Fibroblast of lung (primary cell): ENCODE measurements around the gene RALGDS.
"Not testable (repeated sequence)": the region's sequence is repeated elsewhere in the genome, so short reads cannot be mapped to it uniquely, and the experiment has no call there.

Experiments
- EZH2 ChIP-seq: IDR thresholded peaks from 2 replicates; pipeline ENCODE4 v1.5.1; 2012; ENCODE audit warnings: low read length, control low read depth, mild to moderate bottlenecking; ENCODE audit errors: missing control alignments
- TF ChIP-seq, protein P1 (sequence below), 2 donors: IDR thresholded peaks in 1 of 2; conservative IDR thresholded peaks in 1 of 2; 1 replicate in 1 of 2; 2 replicates in 1 of 2; pipeline ENCODE4 v1.5.1; 2011 to 2012; ENCODE audit warnings: low read length in 2 of 2, control low read depth in 1 of 2, inconsistent platforms in 1 of 2, low read depth in 1 of 2, mild to moderate bottlenecking in 1 of 2

- TF ChIP-seq, protein P1, sequence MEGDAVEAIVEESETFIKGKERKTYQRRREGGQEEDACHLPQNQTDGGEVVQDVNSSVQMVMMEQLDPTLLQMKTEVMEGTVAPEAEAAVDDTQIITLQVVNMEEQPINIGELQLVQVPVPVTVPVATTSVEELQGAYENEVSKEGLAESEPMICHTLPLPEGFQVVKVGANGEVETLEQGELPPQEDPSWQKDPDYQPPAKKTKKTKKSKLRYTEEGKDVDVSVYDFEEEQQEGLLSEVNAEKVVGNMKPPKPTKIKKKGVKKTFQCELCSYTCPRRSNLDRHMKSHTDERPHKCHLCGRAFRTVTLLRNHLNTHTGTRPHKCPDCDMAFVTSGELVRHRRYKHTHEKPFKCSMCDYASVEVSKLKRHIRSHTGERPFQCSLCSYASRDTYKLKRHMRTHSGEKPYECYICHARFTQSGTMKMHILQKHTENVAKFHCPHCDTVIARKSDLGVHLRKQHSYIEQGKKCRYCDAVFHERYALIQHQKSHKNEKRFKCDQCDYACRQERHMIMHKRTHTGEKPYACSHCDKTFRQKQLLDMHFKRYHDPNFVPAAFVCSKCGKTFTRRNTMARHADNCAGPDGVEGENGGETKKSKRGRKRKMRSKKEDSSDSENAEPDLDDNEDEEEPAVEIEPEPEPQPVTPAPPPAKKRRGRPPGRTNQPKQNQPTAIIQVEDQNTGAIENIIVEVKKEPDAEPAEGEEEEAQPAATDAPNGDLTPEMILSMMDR (conservative IDR thresholded peaks at IDR 0.05 in 1 of 2, IDR thresholded peaks at IDR 0.05 in 1 of 2; ENCODE audit: low read depth in 1 of 2, low read length in 2 of 2) = not testable (repeated sequence)
- TF ChIP-seq EZH2 = not testable (repeated sequence)
Observed at GRCh38 chr9:133062569-133062968, 58.5 kb downstream of the RALGDS start.
